HepG2 (cell line): ENCODE data around the gene IDUA. TPM values are rescaled to one million over a fixed set of nuclear protein-coding genes. Genes with fewer than 3 reads are reported as not detected.
A peak's percentile ranks its signal among the peaks of the same experiment; 100 is the strongest.

Experiments
- ATAC-seq: fragments of 200-7000 bp; cut with Tn5 transposase; 3 replicates; pipeline ENCODE4 v1.9.1; 2020; ENCODE audit warnings: mild to moderate bottlenecking, moderate library complexity
- BruUV-seq: library from RNA; stranded (reverse); fragments of 400-500 nt; replicated peaks from 2 replicates; lab custom pipeline; 2021; lab: Mats Ljungman, UMichigan
- CTCF ChIA-PET: fragments of 300-600 bp; formaldehyde crosslinking; extraction: SDS; loops from one replicate; lab custom pipeline; 2021; ENCODE audit warnings: low total read pairs, inconsistent platforms, low intra/inter-chr PET ratio; lab: Yijun Ruan, JAX
- POLR2A ChIA-PET: fragments of 350-600 bp; sonication (Branson Sonifier 250); formaldehyde crosslinking; loops from one replicate; lab custom pipeline; 2020; ENCODE audit warnings: antibody characterized with exemption, inconsistent platforms; lab: Yijun Ruan, JAX
- DNase-seq: peaks from one replicate; pipeline ENCODE4 v3.0.0-alpha.2; 2015; ENCODE audit warnings: low spot score
- FAIRE-seq: peaks from 3 replicates; lab custom pipeline; 2011; peaks lifted over from hg19 to GRCh38; lab: Jason Lieb, UNC
- H2AFZ ChIP-seq: one replicate; pipeline ENCODE4 v1.6.1; 2011; ENCODE audit warnings: low read length, inconsistent platforms
- H3K27ac ChIP-seq: fragments of 300-600 bp; 3 replicates; pipeline ENCODE4 v1.8.0; 2011; ENCODE audit warnings: mixed run types, mild to moderate bottlenecking, mixed read lengths, low read length, inconsistent platforms; ENCODE audit not compliant: insufficient read depth; ENCODE audit errors: extremely low read length
- H3K27me3 ChIP-seq, 2 experiments: fragments of 200-600 bp in 1 of 2; 2 replicates in 1 of 2; 3 replicates in 1 of 2; pipeline versions ENCODE4 v1.6.0 to v1.8.0; 2011; ENCODE audit warnings: low read length in 2 of 2, mild to moderate bottlenecking in 2 of 2, moderate library complexity in 2 of 2, inconsistent platforms in 1 of 2; ENCODE audit not compliant: insufficient read depth in 2 of 2, control insufficient read depth in 1 of 2
- H3K36me3 ChIP-seq, 2 experiments: fragments of 200-600 bp in 1 of 2; replicated peaks in 1 of 2; 2 replicates in 1 of 2; 3 replicates in 1 of 2; pipeline versions ENCODE4 v1.5.1 to v1.8.0; 2011; ENCODE audit warnings: low read length in 2 of 2, inconsistent platforms in 1 of 2; ENCODE audit not compliant: insufficient read depth in 2 of 2, control insufficient read depth in 1 of 2
- H3K4me1 ChIP-seq: 2 replicates; pipeline ENCODE4 v1.5.1; 2012; ENCODE audit warnings: low read length, inconsistent platforms; ENCODE audit not compliant: insufficient read depth
- H3K4me2 ChIP-seq: 2 replicates; pipeline ENCODE4 v1.6.0; 2011; ENCODE audit warnings: low read depth, low read length, inconsistent platforms
- H3K4me3 ChIP-seq, 3 experiments: fragments of 200-600 bp in 1 of 3; sonication (generic), shearing (Covaris generic) in 1 of 3; replicated peaks in 1 of 3; 2 replicates each; pipeline ENCODE4 v1.5.1; 2011 to 2016; ENCODE audit warnings: low read length in 3 of 3, inconsistent platforms in 2 of 3, low read depth in 2 of 3, mild to moderate bottlenecking in 2 of 3, control low read depth in 1 of 3, mixed read lengths in 1 of 3; ENCODE audit not compliant: insufficient read depth in 1 of 3
- H3K79me2 ChIP-seq: one replicate; pipeline ENCODE4 v1.6.1; 2011; ENCODE audit warnings: low read length, inconsistent platforms; ENCODE audit not compliant: insufficient read depth
- H3K9ac ChIP-seq: 2 replicates; pipeline ENCODE4 v1.6.0; 2011; ENCODE audit warnings: mild to moderate bottlenecking, low read depth, low read length, inconsistent platforms; ENCODE audit not compliant: insufficient read depth
- H3K9me3 ChIP-seq: 2 replicates; pipeline ENCODE4 v1.5.1; 2012; ENCODE audit warnings: mild to moderate bottlenecking, low read length
- H4K20me1 ChIP-seq: 2 replicates; pipeline ENCODE4 v1.6.0; 2011; ENCODE audit warnings: inconsistent platforms, mild to moderate bottlenecking, low read length, moderate library complexity; ENCODE audit not compliant: insufficient read depth
- MAFK ChIP-seq, 2 experiments: IDR thresholded peaks in 1 of 2; conservative IDR thresholded peaks in 1 of 2; 2 replicates each; pipeline ENCODE4 v1.6.1; 2011; ENCODE audit warnings: improper control_type of control experiment in 2 of 2, low read length in 2 of 2
- NCOA1 ChIP-seq: sonication (generic); formaldehyde crosslinking; IDR thresholded peaks from 2 replicates; pipeline ENCODE4 v1.9.0; 2021; ENCODE audit warnings: missing genetic modification reagents
- SNAI1 ChIP-seq: sonication (generic); formaldehyde crosslinking; IDR thresholded peaks from 2 replicates; pipeline ENCODE4 v1.5.0; 2020; ENCODE audit warnings: mild to moderate bottlenecking, missing genetic modification reagents, borderline replicate concordance
- ZBTB26 ChIP-seq: IDR thresholded peaks from 2 replicates; pipeline ENCODE4 v1.6.1; 2016; ENCODE audit warnings: missing compliant biosample characterization, missing genetic modification reagents, borderline replicate concordance
- ZHX2 ChIP-seq, 2 experiments: sonication (generic) in 1 of 2; formaldehyde crosslinking in 1 of 2; IDR thresholded peaks; 2 replicates each; pipeline versions ENCODE4 v1.6.1 to v1.9.0; 2014 to 2022; ENCODE audit warnings: antibody characterized with exemption in 1 of 2, borderline replicate concordance in 1 of 2, inconsistent platforms in 1 of 2, low read depth in 1 of 2, missing genetic modification reagents in 1 of 2
- ZKSCAN8 ChIP-seq: IDR thresholded peaks from 2 replicates; pipeline ENCODE4 v1.6.1; 2016; ENCODE audit warnings: borderline replicate concordance, missing genetic modification reagents, missing compliant biosample characterization
- ZNF350 ChIP-seq: sonication (generic); formaldehyde crosslinking; IDR thresholded peaks from 2 replicates; pipeline ENCODE4 v1.4.0; 2020; ENCODE audit warnings: mild to moderate bottlenecking, low read depth, missing genetic modification reagents, borderline replicate concordance
- ZNF431 ChIP-seq: sonication (generic); formaldehyde crosslinking; IDR thresholded peaks from 2 replicates; pipeline ENCODE4 v1.9.0; 2022; ENCODE audit warnings: missing genetic modification reagents, low read depth, mild to moderate bottlenecking, borderline replicate concordance
- ZNF615 ChIP-seq: sonication (generic); formaldehyde crosslinking; IDR thresholded peaks from 2 replicates; pipeline ENCODE4 v1.5.0; 2020; ENCODE audit warnings: mild to moderate bottlenecking, missing genetic modification reagents, borderline replicate concordance
- ZNF691 ChIP-seq: sonication (generic); formaldehyde crosslinking; IDR thresholded peaks from 2 replicates; pipeline ENCODE4 v1.4.0; 2020; ENCODE audit warnings: missing genetic modification reagents, low read depth, mild to moderate bottlenecking, borderline replicate concordance
- WGBS: methylation state at CpG from one replicate; pipeline ENCODE4 v1.1.6; 2017; ENCODE audit warnings: low lambda C conversion rate; 5-methylcytosine and 5-hydroxymethylcytosine counted together
- in situ Hi-C: cut with HindIII; loops from 2 replicates; pipeline ENCODE4 v1.10.0; 2017; ENCODE audit warnings: low pct_unique_long_range_greater_than_20kb; ENCODE audit not compliant: extremely low pct_ligation_motif_present
- intact Hi-C: fragments of 100-400 bp; cut with micrococcal nuclease; formaldehyde crosslinking; loops from one replicate; pipeline ENCODE4 v1.10.0; 2022; ENCODE audit not compliant: unreplicated experiment
- polyA plus RNA-seq, 8 experiments: library from polyadenylated mRNA; depleted of rRNA in 3 of 8; stranded (reverse) in 7 of 8; unstranded in 1 of 8; fragments of >200 nt; fragmentation: Illumina TruSeq in 4 of 8; extraction: Trizol in 4 of 8; gene quantifications; 2 replicates each; pipeline versions ENCODE4 v1.2.1 to v1.2.3, GENCODE V29; 2011 to 2016; ENCODE audit warnings: low read depth in 4 of 8, missing spikeins in 1 of 8, mixed read lengths in 1 of 8; ENCODE audit not compliant: insufficient read depth in 1 of 8
- total RNA-seq, 5 experiments: library from RNA; depleted of rRNA; stranded (reverse); fragments of >200 nt; fragmentation: Illumina TruSeq; extraction: Trizol; gene quantifications; 2 replicates each; pipeline ENCODE4 v1.2.3, GENCODE V29; 2016; ENCODE audit warnings: low read depth in 1 of 5
- TF ChIP-seq, protein P1 (sequence below): IDR thresholded peaks from 2 replicates; pipeline ENCODE4 v1.6.1; 2018; ENCODE audit warnings: missing genetic modification reagents, mild to moderate bottlenecking, missing compliant biosample characterization

Gene IDUA
- total and polyA plus RNA-seq, 2 of the 13 experiments (the other 11 are each of a cell fraction or from before 2014, with no cell fraction given) = 0.77 to 1.0 TPM

- CTCF ChIA-PET = no interaction called here
- Histone ChIP-seq H3K27ac (peak overlapping the region; percentile 73), H3K9ac (0 out of 2 replicates have a peak overlapping the region, but pooled peaks have one; percentile 48)
- TF ChIP-seq, protein P1, sequence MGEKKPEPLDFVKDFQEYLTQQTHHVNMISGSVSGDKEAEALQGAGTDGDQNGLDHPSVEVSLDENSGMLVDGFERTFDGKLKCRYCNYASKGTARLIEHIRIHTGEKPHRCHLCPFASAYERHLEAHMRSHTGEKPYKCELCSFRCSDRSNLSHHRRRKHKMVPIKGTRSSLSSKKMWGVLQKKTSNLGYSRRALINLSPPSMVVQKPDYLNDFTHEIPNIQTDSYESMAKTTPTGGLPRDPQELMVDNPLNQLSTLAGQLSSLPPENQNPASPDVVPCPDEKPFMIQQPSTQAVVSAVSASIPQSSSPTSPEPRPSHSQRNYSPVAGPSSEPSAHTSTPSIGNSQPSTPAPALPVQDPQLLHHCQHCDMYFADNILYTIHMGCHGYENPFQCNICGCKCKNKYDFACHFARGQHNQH (CRISPR knock-in tag) = no peak
- TF ChIP-seq ZNF431 (CRISPR knock-in tag) (0 out of 2 replicates have a peak, but pooled peaks have one; percentile 22), ZNF615 (CRISPR knock-in tag) (no peak), ZKSCAN8 (CRISPR knock-in tag) (no peak), MAFK (conservative IDR thresholded peaks at IDR 0.05 in 1 of 2, IDR thresholded peaks at IDR 0.05 in 1 of 2; ENCODE audit: low read length in 2 of 2) (no peak), ZHX2 (IDR thresholded peaks at IDR 0.05; ENCODE audit: low read depth) (no peak), ZHX2 (CRISPR knock-in tag; IDR thresholded peaks at IDR 0.05; ENCODE audit: borderline replicate concordance) (no peak), ZNF350 (CRISPR knock-in tag) (0 out of 2 replicates have a peak, but pooled peaks have one; percentile 28), ZNF691 (no peak), NCOA1 (CRISPR knock-in tag) (no peak), ZBTB26 (CRISPR knock-in tag) (no peak), SNAI1 (no peak)
These were observed 26.6 kb downstream of the IDUA start for GRCh38 chr4:1013225-1014073.

More at GRCh38 chr4:1013225-1014073, 26.6 kb downstream of the IDUA start:
- intact Hi-C loops (no loop called here), in situ Hi-C loops (no loop called here)
- ATAC-seq (no peak), FAIRE-seq (no peak), DNase-seq (no peak)
- H2AFZ ChIP-seq = no peak overlapping the region
- H4K20me1 ChIP-seq = no peaks in the 10 kb centered on the region
- peak overlapping the region; percentile 58 for H3K4me2 ChIP-seq
- H3K27me3 ChIP-seq = peaks cover under 1 to 13% of the 10 kb centered on the region in 2 experiments
- H3K79me2 ChIP-seq = peaks cover 6% of the 10 kb centered on the region
- 87% methylated on average over 15 of the region's 43 CpGs for WGBS
- peaks cover 58% of the 10 kb centered on the region for H3K4me1 ChIP-seq
- POLR2A ChIA-PET = interaction anchor here (2.4 kb wide), 1 partner anchor 21 kb away, joined by 9 read pairs; the partner anchor contains the start of gene SLC26A1
- H3K9me3 ChIP-seq = no peaks in the 10 kb centered on the region
- H3K36me3 ChIP-seq = no peaks in the 10 kb centered on the region; a peak in 2 of 5 replicates
- peak overlapping the region in 2 of 3 experiments; percentile 5 to 63; a peak in 3 of 6 replicates for H3K4me3 ChIP-seq
- BruUV-seq = no TSS peak
